HepG2 (cell line): Measurements from ENCODE around the gene AXIN2. TPM values are rescaled to one million over a fixed set of nuclear protein-coding genes. Genes with fewer than 3 reads are reported as not detected.

ENCODE experiments used
- CREM ChIP-seq, 2 experiments: sonication (generic) in 1 of 2; formaldehyde crosslinking in 1 of 2; IDR thresholded peaks; 2 replicates each; pipeline versions ENCODE4 v1.4.0 to v1.6.1; 2016 to 2020; ENCODE audit warnings: antibody characterized with exemption in 1 of 2, mild to moderate bottlenecking in 1 of 2, missing genetic modification reagents in 1 of 2
- ELF3 ChIP-seq: IDR thresholded peaks from 2 replicates; pipeline ENCODE4 v1.6.1; 2016; ENCODE audit warnings: missing genetic modification reagents, missing compliant biosample characterization
- FOXA1 ChIP-seq, 2 experiments: fragments of 450-650 bp in 1 of 2; sonication (generic) in 1 of 2; formaldehyde crosslinking in 1 of 2; IDR thresholded peaks; 2 replicates each; pipeline versions ENCODE4 v1.4.0 to v1.6.1; 2016 to 2020; ENCODE audit warnings: missing genetic modification reagents in 1 of 2
- FOXC1 ChIP-seq: sonication (generic); formaldehyde crosslinking; IDR thresholded peaks from 2 replicates; pipeline ENCODE4 v1.8.0; 2022; ENCODE audit warnings: mild to moderate bottlenecking, missing genetic modification reagents, borderline replicate concordance
- HINFP ChIP-seq: sonication (generic); formaldehyde crosslinking; IDR thresholded peaks from 2 replicates; pipeline ENCODE4 v1.4.0; 2020; ENCODE audit warnings: low read depth, mild to moderate bottlenecking, missing genetic modification reagents
- HNF4A ChIP-seq: sonication (generic); formaldehyde crosslinking; IDR thresholded peaks from 2 replicates; pipeline ENCODE4 v1.4.0; 2020; ENCODE audit warnings: missing genetic modification reagents
- JUN ChIP-seq: sonication (generic); formaldehyde crosslinking; IDR thresholded peaks from 2 replicates; pipeline ENCODE4 v1.4.0; 2020; ENCODE audit warnings: mild to moderate bottlenecking, missing genetic modification reagents
- KDM5A ChIP-seq: fragments of 200-600 bp; sonication (generic); IDR thresholded peaks from 2 replicates; pipeline ENCODE4 v1.7.0; 2018; ENCODE audit warnings: antibody characterized with exemption, mild to moderate bottlenecking, low read length, borderline replicate concordance
- MAFF ChIP-seq: IDR thresholded peaks from 2 replicates; pipeline ENCODE4 v1.6.1; 2011; ENCODE audit warnings: low read depth, low read length, improper control_type of control experiment
- NCOA1 ChIP-seq: sonication (generic); formaldehyde crosslinking; IDR thresholded peaks from 2 replicates; pipeline ENCODE4 v1.9.0; 2021; ENCODE audit warnings: missing genetic modification reagents
- NCOA5 ChIP-seq: sonication (generic); formaldehyde crosslinking; IDR thresholded peaks from 2 replicates; pipeline ENCODE4 v1.4.0; 2020; ENCODE audit warnings: missing genetic modification reagents
- NR2F6 ChIP-seq, 2 experiments: IDR thresholded peaks; 2 replicates each; pipeline ENCODE4 v1.6.1; 2016; ENCODE audit warnings: antibody characterized with exemption in 1 of 2, mild to moderate bottlenecking in 1 of 2
- NRL ChIP-seq: sonication (generic); formaldehyde crosslinking; IDR thresholded peaks from 2 replicates; pipeline ENCODE4 v1.5.0; 2020; ENCODE audit warnings: missing genetic modification reagents, mild to moderate bottlenecking, moderate library complexity, borderline replicate concordance
- PBX3 ChIP-seq: sonication (generic); formaldehyde crosslinking; IDR thresholded peaks from 2 replicates; pipeline ENCODE4 v1.8.1; 2023; ENCODE audit warnings: missing genetic modification reagents, inconsistent platforms, borderline replicate concordance
- PCBP2 ChIP-seq: fragments of 200-400 bp; formaldehyde crosslinking; optimal IDR thresholded peaks from 2 replicates; pipeline ENCODE3; 2018; ENCODE audit warnings: low read length, low read depth; ENCODE audit not compliant: poor library complexity, severe bottlenecking
- PRDM10 ChIP-seq: sonication (generic); formaldehyde crosslinking; IDR thresholded peaks from 2 replicates; pipeline ENCODE4 v1.4.0; 2020; ENCODE audit warnings: low read depth, missing genetic modification reagents
- RELA ChIP-seq: sonication (generic); formaldehyde crosslinking; IDR thresholded peaks from 2 replicates; pipeline ENCODE4 v1.4.0; 2020; ENCODE audit warnings: missing genetic modification reagents
- SIX1 ChIP-seq: sonication (generic); formaldehyde crosslinking; IDR thresholded peaks from 2 replicates; pipeline ENCODE4 v1.4.0; 2020; ENCODE audit warnings: missing genetic modification reagents, borderline replicate concordance
- TBX3 ChIP-seq: fragments of 450-650 bp; IDR thresholded peaks from 2 replicates; pipeline ENCODE4 v1.6.1; 2017; ENCODE audit warnings: antibody characterized with exemption, mild to moderate bottlenecking, inconsistent platforms, borderline replicate concordance
- ZBTB38 ChIP-seq: sonication (generic); formaldehyde crosslinking; IDR thresholded peaks from 2 replicates; pipeline ENCODE4 v1.5.1; 2020; ENCODE audit warnings: mild to moderate bottlenecking, missing genetic modification reagents
- ZFP82 ChIP-seq: sonication (generic); formaldehyde crosslinking; IDR thresholded peaks from 2 replicates; pipeline ENCODE4 v1.5.1; 2020; ENCODE audit warnings: mild to moderate bottlenecking, missing genetic modification reagents, borderline replicate concordance
- polyA plus RNA-seq, 8 experiments: library from polyadenylated mRNA; depleted of rRNA in 3 of 8; stranded (reverse) in 7 of 8; unstranded in 1 of 8; fragments of >200 nt; fragmentation: Illumina TruSeq in 4 of 8; extraction: Trizol in 4 of 8; gene quantifications; 2 replicates each; pipeline versions ENCODE4 v1.2.1 to v1.2.3, GENCODE V29; 2011 to 2016; ENCODE audit warnings: low read depth in 4 of 8, missing spikeins in 1 of 8, mixed read lengths in 1 of 8; ENCODE audit not compliant: insufficient read depth in 1 of 8
- total RNA-seq, 5 experiments: library from RNA; depleted of rRNA; stranded (reverse); fragments of >200 nt; fragmentation: Illumina TruSeq; extraction: Trizol; gene quantifications; 2 replicates each; pipeline ENCODE4 v1.2.3, GENCODE V29; 2016; ENCODE audit warnings: low read depth in 1 of 5

Gene AXIN2
- total and polyA plus RNA-seq, 2 of the 13 experiments (the other 11 are each of a cell fraction or from before 2014, with no cell fraction given): 58.6 to 63.4 TPM

GRCh38 chr17:65515959-65516948 lies 45.2 kb downstream of the AXIN2 start (continued):
- peak; percentile 67; the same call in 1 of the 2 replicates for TF ChIP-seq SIX1 (CRISPR knock-in tag)
- TF ChIP-seq PCBP2: peak; percentile 89
- no peak for TF ChIP-seq NCOA5 (CRISPR knock-in tag)
- no peak for TF ChIP-seq FOXA1 (IDR thresholded peaks at IDR 0.05)
- peak; percentile 47; the same call in 1 of the 2 replicates for TF ChIP-seq FOXA1 (CRISPR knock-in tag; IDR thresholded peaks at IDR 0.05)
- no peak for TF ChIP-seq NCOA1 (CRISPR knock-in tag)
- TF ChIP-seq NRL (CRISPR knock-in tag): no peak
- peak; percentile 47 for TF ChIP-seq ELF3
- no peak for TF ChIP-seq ZFP82
- TF ChIP-seq CREM (IDR thresholded peaks at IDR 0.05): peak; percentile 82
- no peak for TF ChIP-seq CREM (CRISPR knock-in tag; IDR thresholded peaks at IDR 0.05)
- peak; percentile 83; the same call in 1 of the 2 replicates for TF ChIP-seq TBX3
- peak; percentile 43; the same call in 1 of the 2 replicates for TF ChIP-seq HNF4A (CRISPR knock-in tag)
- TF ChIP-seq FOXC1: no peak
- TF ChIP-seq PBX3 (CRISPR knock-in tag): no peak
- no peak for TF ChIP-seq RELA (CRISPR knock-in tag)
- peak; percentile 79 for TF ChIP-seq MAFF
- TF ChIP-seq PRDM10 (CRISPR knock-in tag): 0 out of 2 replicates have a peak, but pooled peaks have one; percentile 20
- peak; percentile 54; the same call in 1 of the 2 replicates for TF ChIP-seq NR2F6 (IDR thresholded peaks at IDR 0.05)
- no peak; the same call in 1 of the 2 replicates for TF ChIP-seq NR2F6 (CRISPR knock-in tag; IDR thresholded peaks at IDR 0.05)
- TF ChIP-seq JUN (CRISPR knock-in tag): 0 out of 2 replicates have a peak, but pooled peaks have one; percentile 22
- TF ChIP-seq HINFP (CRISPR knock-in tag): no peak
- TF ChIP-seq ZBTB38 (CRISPR knock-in tag): no peak
- TF ChIP-seq KDM5A: no peak
